ENCODE data around the gene PEAK3. TPM values are rescaled to one million over a fixed set of nuclear protein-coding genes. Genes with fewer than 3 reads are reported as not detected.

PEAK3 gene
- total and polyA plus RNA-seq, 2 donors: 0.05 to 0.34 TPM

DNA sequence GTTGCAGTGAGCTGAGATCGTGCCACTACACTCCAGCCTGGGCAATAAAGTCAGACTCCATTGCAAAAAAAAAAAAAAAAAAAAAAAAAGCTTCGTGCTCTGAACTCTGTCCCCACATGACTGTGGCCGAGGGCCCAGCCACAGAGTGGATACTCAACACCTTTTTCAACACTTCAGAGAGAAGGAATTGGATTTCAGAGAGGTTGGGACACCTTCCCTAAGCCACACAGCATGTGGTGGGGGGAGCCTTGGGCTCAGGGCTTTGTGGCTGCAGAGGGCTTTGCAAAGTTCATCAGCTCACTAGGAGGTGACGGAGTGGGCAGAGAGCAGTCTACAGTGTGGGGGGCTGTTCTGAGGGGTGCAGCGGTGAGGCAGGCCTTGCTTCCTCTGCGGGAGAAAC lies 36.9 kb upstream of the PEAK3 start:
- peaks cover 0 to 21% of the 10 kb centered on the region in 2 donors for H3K27me3 ChIP-seq (ENCODE audit: control insufficient read depth in 2 of 2, insufficient read depth in 1 of 2, low read length in 1 of 2)
- no peak overlapping the region for H3K4me3 ChIP-seq (ENCODE audit: low read length in 2 of 2)
- peaks cover 7 to 8% of the 10 kb centered on the region in 2 donors for H3K9me3 ChIP-seq (ENCODE audit: control insufficient read depth in 2 of 2, insufficient read depth in 1 of 2, low read length in 1 of 2)
- H3K4me1 ChIP-seq (ENCODE audit: control insufficient read depth in 2 of 2, insufficient read depth in 2 of 2, low read length in 2 of 2): peaks cover 0 to 3% of the 10 kb centered on the region in 2 donors
- WGBS: 94% methylated on average over 6 of the region's 6 CpGs
- DNase-seq (ENCODE audit: low read depth in 6 of 9, low spot score in 9 of 9): no peak
- no peak overlapping the region for H3K27ac ChIP-seq (ENCODE audit: low read depth in 1 of 2, low read length in 1 of 2)
- peaks cover 19 to 23% of the 10 kb centered on the region in 2 donors for H3K36me3 ChIP-seq (ENCODE audit: control insufficient read depth in 2 of 2, insufficient read depth in 2 of 2, low read length in 1 of 2)

DNA sequence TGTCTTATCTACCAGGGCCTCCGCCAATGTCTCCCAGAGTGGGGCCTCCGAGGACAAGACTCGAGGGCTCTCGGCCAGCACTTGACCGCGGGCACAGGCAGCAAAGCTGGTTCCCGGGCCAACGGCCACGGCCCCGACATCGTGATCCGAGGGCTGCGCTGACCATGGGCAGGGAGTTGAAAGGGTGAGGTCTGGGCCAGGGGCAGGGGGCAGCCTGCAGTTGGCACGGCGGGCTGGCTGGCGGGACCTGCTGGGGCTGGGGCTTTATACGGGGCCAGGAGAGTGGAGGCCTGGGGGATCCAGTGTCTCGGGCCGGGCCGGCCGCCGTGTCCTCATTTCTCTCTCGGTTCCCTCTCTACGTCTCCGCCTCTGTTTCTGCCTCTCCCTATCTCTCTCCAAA lies 35.8 kb upstream of the PEAK3 start:
- DNase-seq (ENCODE audit: low read depth in 6 of 9, low spot score in 9 of 9): no peak
- Histone ChIP-seq H3K4me1 (ENCODE audit: control insufficient read depth in 2 of 2, insufficient read depth in 2 of 2, low read length in 2 of 2) (peaks cover 5 to 6% of the 10 kb centered on the region in 2 donors), H3K27me3 (ENCODE audit: control insufficient read depth in 2 of 2, insufficient read depth in 1 of 2, low read length in 1 of 2) (peaks cover 0 to 30% of the 10 kb centered on the region in 2 donors), H3K4me3 (ENCODE audit: low read length in 2 of 2) (no peak overlapping the region), H3K36me3 (ENCODE audit: control insufficient read depth in 2 of 2, insufficient read depth in 2 of 2, low read length in 1 of 2) (peaks cover 12 to 14% of the 10 kb centered on the region in 2 donors), H3K27ac (ENCODE audit: low read depth in 1 of 2, low read length in 1 of 2) (no peak overlapping the region), H3K9me3 (ENCODE audit: control insufficient read depth in 2 of 2, insufficient read depth in 1 of 2, low read length in 1 of 2) (peaks cover 8 to 10% of the 10 kb centered on the region in 2 donors)
- WGBS: 96% methylated on average over 25 of the region's 25 CpGs

DNA sequence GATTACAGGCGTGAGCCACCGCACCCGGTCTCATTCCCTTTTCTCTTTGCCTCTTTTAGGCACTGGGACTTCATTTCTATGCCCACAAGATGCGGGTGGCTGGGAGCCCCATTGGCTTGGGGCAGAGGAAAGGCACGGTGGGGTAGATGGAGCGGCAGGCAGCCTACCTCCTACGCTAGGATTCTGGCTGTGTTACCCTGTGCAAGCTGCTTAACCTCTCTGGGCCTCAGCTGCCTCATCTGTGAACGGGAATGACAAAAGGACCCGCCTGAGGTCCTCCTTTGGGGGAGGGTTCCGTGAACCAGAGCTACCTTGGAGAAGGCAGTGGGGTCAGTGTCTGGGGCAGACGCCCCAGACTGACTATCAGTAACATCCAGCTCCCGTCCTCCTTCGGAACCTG lies 35.3 kb upstream of the PEAK3 start:
- WGBS: 98% methylated on average over 13 of the region's 13 CpGs
- Histone ChIP-seq H3K36me3 (ENCODE audit: control insufficient read depth in 2 of 2, insufficient read depth in 2 of 2, low read length in 1 of 2) (peaks cover 9 to 13% of the 10 kb centered on the region in 2 donors), H3K27ac (ENCODE audit: low read depth in 1 of 2, low read length in 1 of 2) (no peak overlapping the region), H3K27me3 (ENCODE audit: control insufficient read depth in 2 of 2, insufficient read depth in 1 of 2, low read length in 1 of 2) (peaks cover 0 to 35% of the 10 kb centered on the region in 2 donors), H3K4me3 (ENCODE audit: low read length in 2 of 2) (no peak overlapping the region), H3K4me1 (ENCODE audit: control insufficient read depth in 2 of 2, insufficient read depth in 2 of 2, low read length in 2 of 2) (peaks cover 6 to 10% of the 10 kb centered on the region in 2 donors), H3K9me3 (ENCODE audit: control insufficient read depth in 2 of 2, insufficient read depth in 1 of 2, low read length in 1 of 2) (peaks cover 8 to 10% of the 10 kb centered on the region in 2 donors)
- no peak for DNase-seq (ENCODE audit: low read depth in 6 of 9, low spot score in 9 of 9)

DNA sequence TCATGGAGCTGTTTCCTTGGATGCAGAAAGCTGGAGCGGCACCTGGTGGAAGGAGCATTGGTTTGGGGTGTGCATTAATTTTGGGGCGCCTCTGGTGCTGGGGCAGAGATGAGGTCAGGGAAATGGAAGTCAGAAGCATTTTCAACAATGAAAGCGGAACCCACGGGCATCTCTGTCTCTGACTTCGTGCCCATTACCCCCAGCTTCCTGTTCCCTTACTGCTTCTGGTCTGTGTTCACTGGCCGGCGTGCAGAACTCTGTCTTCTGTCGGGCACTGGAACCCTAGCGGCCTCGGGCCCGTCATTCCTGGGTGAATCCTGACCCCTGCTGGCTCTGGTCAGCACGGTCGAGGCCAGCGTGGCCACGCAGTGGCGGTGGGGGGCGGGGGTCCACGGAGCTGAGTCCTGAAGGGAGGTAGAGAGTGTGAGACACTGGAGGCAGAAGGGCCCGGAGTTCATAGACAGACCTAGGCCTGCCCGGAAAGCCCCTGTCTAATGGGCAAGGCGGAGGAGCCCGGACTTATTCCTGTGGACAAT lies 33.9 kb upstream of the PEAK3 start:
- no peak for DNase-seq (ENCODE audit: low read depth in 6 of 9, low spot score in 9 of 9)
- Histone ChIP-seq H3K4me3 (ENCODE audit: low read length in 2 of 2) (no peak overlapping the region), H3K4me1 (ENCODE audit: control insufficient read depth in 2 of 2, insufficient read depth in 2 of 2, low read length in 2 of 2) (peaks cover 6 to 13% of the 10 kb centered on the region in 2 donors), H3K27me3 (ENCODE audit: control insufficient read depth in 2 of 2, insufficient read depth in 1 of 2, low read length in 1 of 2) (peaks cover 0 to 48% of the 10 kb centered on the region in 2 donors), H3K36me3 (ENCODE audit: control insufficient read depth in 2 of 2, insufficient read depth in 2 of 2, low read length in 1 of 2) (peaks cover 0 to 2% of the 10 kb centered on the region in 2 donors), H3K27ac (ENCODE audit: low read depth in 1 of 2, low read length in 1 of 2) (no peak overlapping the region), H3K9me3 (ENCODE audit: control insufficient read depth in 2 of 2, insufficient read depth in 1 of 2, low read length in 1 of 2) (peaks cover 8 to 10% of the 10 kb centered on the region in 2 donors)
- 53% methylated on average over 22 of the region's 22 CpGs for whole genome bisulfite sequencing

DNA sequence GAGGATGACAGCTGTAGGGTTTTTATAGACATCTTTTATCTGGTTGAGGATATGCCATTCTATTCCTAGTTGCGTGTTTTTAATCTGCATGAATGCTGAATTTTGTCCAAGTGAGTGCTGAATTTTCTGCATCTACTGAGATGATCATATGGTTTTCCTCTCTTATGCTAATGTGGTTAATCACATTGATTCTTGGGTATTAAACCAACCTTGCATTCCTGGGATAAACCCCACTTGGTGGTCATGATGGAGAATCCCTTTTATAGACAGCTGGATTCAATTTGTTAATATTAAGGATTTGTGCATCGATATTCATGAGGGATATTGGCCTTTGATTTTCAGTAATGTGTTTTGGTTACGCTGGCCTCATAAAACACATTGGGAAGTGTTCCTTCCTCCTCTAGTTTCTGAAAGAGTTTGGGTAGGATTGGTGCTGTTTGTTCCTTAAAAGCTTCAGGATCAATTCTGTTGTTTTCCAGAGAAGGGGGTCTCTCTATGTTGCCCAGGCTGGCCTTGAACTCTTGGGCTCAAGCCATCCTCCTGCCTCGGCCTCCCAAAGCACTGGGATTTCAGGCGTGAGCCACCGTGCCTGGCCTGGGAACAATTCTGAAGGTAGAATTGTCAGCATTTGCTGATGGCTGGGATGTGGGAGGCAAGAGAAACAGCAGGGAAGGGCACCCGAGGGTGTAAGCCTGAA lies 33.3 kb upstream of the PEAK3 start:
- 92% methylated on average over 7 of the region's 7 CpGs for WGBS
- peaks cover 6 to 13% of the 10 kb centered on the region in 2 donors for H3K4me1 ChIP-seq (ENCODE audit: control insufficient read depth in 2 of 2, insufficient read depth in 2 of 2, low read length in 2 of 2)
- H3K27ac ChIP-seq (ENCODE audit: low read depth in 1 of 2, low read length in 1 of 2): no peak overlapping the region
- peaks cover 2 to 54% of the 10 kb centered on the region in 2 donors for H3K27me3 ChIP-seq (ENCODE audit: control insufficient read depth in 2 of 2, insufficient read depth in 1 of 2, low read length in 1 of 2)
- no peak overlapping the region for H3K4me3 ChIP-seq (ENCODE audit: low read length in 2 of 2)
- no peak for DNase-seq (ENCODE audit: low read depth in 6 of 9, low spot score in 9 of 9)
- H3K36me3 ChIP-seq (ENCODE audit: control insufficient read depth in 2 of 2, insufficient read depth in 2 of 2, low read length in 1 of 2): no peaks in the 10 kb centered on the region
- peaks cover 8 to 10% of the 10 kb centered on the region in 2 donors for H3K9me3 ChIP-seq (ENCODE audit: control insufficient read depth in 2 of 2, insufficient read depth in 1 of 2, low read length in 1 of 2)

DNA sequence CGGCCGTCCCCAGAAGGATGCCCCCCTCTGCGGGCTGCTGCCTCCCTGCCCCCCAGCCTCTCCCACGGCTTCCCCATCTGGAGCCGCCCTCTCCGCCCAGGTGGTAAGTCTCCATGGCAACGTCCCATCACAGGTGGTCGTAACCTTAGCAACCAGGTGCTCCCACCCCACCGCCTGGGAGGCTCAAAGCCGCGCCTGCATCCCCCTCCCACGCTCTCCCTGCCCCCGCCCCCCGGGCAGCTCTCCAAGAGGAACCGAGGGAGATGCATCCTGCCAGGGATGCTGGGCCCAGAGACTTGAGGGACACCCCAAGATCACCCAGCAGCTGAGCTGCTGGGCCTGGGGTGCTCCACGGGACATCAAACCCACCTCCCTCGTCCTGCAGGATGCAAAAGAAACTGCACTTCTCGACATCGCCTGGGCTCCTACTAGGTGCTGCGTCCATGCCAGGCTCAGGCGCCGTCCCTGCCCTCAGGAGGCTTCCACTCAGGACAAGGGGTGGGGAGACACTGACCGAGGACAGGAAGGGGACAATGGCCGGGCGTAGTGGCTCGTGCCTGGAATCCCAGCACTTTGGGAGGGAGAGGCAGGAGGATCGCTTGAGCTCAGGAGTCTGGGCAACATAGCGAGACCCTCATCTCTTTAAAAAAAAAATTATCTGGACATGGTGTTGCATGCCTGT lies 31.0 kb upstream of the PEAK3 start:
- no peaks in the 10 kb centered on the region for H3K36me3 ChIP-seq (ENCODE audit: control insufficient read depth in 2 of 2, insufficient read depth in 2 of 2, low read length in 1 of 2)
- peaks cover 9 to 15% of the 10 kb centered on the region in 2 donors for H3K4me1 ChIP-seq (ENCODE audit: control insufficient read depth in 2 of 2, insufficient read depth in 2 of 2, low read length in 2 of 2)
- peaks cover 8 to 15% of the 10 kb centered on the region in 2 donors for H3K9me3 ChIP-seq (ENCODE audit: control insufficient read depth in 2 of 2, insufficient read depth in 1 of 2, low read length in 1 of 2)
- WGBS: 42% methylated on average over 28 of the region's 28 CpGs
- H3K27ac ChIP-seq (ENCODE audit: low read depth in 1 of 2, low read length in 1 of 2): no peak overlapping the region
- peaks cover 17 to 76% of the 10 kb centered on the region in 2 donors for H3K27me3 ChIP-seq (ENCODE audit: control insufficient read depth in 2 of 2, insufficient read depth in 1 of 2, low read length in 1 of 2)
- H3K4me3 ChIP-seq (ENCODE audit: low read length in 2 of 2): no peak overlapping the region
- peak in 1 of 9 donors; percentile 39 for DNase-seq (ENCODE audit: low read depth in 6 of 9, low spot score in 9 of 9)

DNA sequence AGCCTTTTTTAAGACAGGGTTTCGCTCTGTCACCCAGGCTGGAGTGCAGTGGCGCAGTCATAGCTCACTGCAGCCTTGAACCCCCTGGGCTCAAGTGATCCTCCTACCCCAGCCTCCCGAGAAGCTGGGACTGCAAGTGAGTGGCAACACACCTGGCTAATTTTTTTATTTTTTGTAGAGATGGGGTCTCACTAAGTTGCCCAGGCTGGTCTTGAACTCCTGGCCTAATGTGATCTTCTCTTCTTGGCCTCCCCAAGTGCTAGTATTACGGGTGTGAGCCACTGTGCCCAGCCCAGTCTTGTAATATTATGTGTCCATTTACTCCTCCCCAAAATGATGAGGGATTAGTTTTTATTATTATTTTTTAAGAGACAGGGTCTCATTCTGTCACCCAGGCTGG lies 29.1 kb upstream of the PEAK3 start:
- Histone ChIP-seq H3K4me1 (ENCODE audit: control insufficient read depth in 2 of 2, insufficient read depth in 2 of 2, low read length in 2 of 2) (peaks cover 9 to 19% of the 10 kb centered on the region in 2 donors), H3K4me3 (ENCODE audit: low read length in 2 of 2) (no peak overlapping the region), H3K36me3 (ENCODE audit: control insufficient read depth in 2 of 2, insufficient read depth in 2 of 2, low read length in 1 of 2) (no peaks in the 10 kb centered on the region), H3K9me3 (ENCODE audit: control insufficient read depth in 2 of 2, insufficient read depth in 1 of 2, low read length in 1 of 2) (peaks cover 8 to 22% of the 10 kb centered on the region in 2 donors), H3K27me3 (ENCODE audit: control insufficient read depth in 2 of 2, insufficient read depth in 1 of 2, low read length in 1 of 2) (peaks cover 36 to 86% of the 10 kb centered on the region in 2 donors), H3K27ac (ENCODE audit: low read depth in 1 of 2, low read length in 1 of 2) (no peak overlapping the region)
- 97% methylated on average over 4 of the region's 4 CpGs for WGBS
- no peak for DNase-seq (ENCODE audit: low read depth in 6 of 9, low spot score in 9 of 9)

DNA sequence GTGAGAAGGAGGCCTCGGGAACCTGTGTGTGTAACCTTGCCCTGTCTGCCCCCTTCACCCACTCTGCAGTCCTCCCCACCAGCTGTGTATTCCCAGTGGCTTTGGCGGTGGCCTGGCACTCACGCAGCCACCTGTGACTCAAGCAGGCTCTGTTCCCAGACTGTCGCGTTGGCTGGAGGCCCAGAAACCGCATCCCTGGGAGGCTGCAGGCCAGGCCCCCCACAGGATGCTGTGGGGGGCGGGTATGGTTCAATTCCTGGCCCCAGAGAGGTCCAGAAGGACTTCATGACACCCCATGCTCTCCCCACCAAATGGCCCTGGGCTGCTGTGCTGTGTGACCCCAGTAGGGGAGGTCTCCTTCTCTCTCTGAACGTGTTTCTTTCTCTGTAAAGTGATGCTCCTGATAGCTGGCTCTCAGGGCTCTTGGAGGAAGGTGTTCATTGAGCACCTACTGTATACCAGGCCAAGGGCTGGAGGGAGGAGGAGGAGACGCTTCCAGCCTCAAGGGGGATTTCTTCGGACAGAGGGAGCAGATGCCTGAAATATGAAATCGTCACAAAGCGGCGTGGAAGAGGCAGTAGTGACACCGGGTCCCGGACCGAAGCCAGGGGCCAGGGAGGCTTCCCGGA lies 27.9 kb upstream of the PEAK3 start:
- 54% methylated on average over 17 of the region's 17 CpGs for WGBS
- H3K36me3 ChIP-seq (ENCODE audit: control insufficient read depth in 2 of 2, insufficient read depth in 2 of 2, low read length in 1 of 2): no peaks in the 10 kb centered on the region
- peaks cover 5 to 15% of the 10 kb centered on the region in 2 donors for H3K9me3 ChIP-seq (ENCODE audit: control insufficient read depth in 2 of 2, insufficient read depth in 1 of 2, low read length in 1 of 2)
- H3K4me1 ChIP-seq (ENCODE audit: control insufficient read depth in 2 of 2, insufficient read depth in 2 of 2, low read length in 2 of 2): peaks cover 9 to 16% of the 10 kb centered on the region in 2 donors
- H3K27ac ChIP-seq (ENCODE audit: low read depth in 1 of 2, low read length in 1 of 2): no peak overlapping the region
- no peak overlapping the region for H3K4me3 ChIP-seq (ENCODE audit: low read length in 2 of 2)
- H3K27me3 ChIP-seq (ENCODE audit: control insufficient read depth in 2 of 2, insufficient read depth in 1 of 2, low read length in 1 of 2): peaks cover 42 to 91% of the 10 kb centered on the region in 2 donors
- no peak for DNase-seq (ENCODE audit: low read depth in 6 of 9, low spot score in 9 of 9)
